Loucy (cell line): ENCODE measurements around the gene ARIH1.
A peak's percentile ranks its signal among the peaks of the same experiment; 100 is the strongest.
"Not testable (repeated sequence)": the region's sequence is repeated elsewhere in the genome, so short reads cannot be mapped to it uniquely, and the experiment has no call there.

Experiments
- H2AFZ ChIP-seq: fragments of 200-600 bp; sonication (generic); 2 replicates; pipeline ENCODE4 v1.6.0; 2016; ENCODE audit warnings: antibody characterized with exemption, mild to moderate bottlenecking, low read length, moderate library complexity
- H3F3A ChIP-seq: fragments of 200-600 bp; 2 replicates; pipeline ENCODE4 v1.6.0; 2016; ENCODE audit warnings: antibody characterized with exemption, low read depth, mild to moderate bottlenecking
- H3K27me3 ChIP-seq: fragments of 200-600 bp; sonication (generic); 2 replicates; pipeline ENCODE4 v1.6.1; 2014; ENCODE audit warnings: low read length, mild to moderate bottlenecking; ENCODE audit not compliant: insufficient read depth, poor library complexity, severe bottlenecking
- H3K36me3 ChIP-seq: fragments of 200-600 bp; sonication (generic); 2 replicates; pipeline ENCODE4 v1.6.1; 2016; ENCODE audit warnings: low read length; ENCODE audit not compliant: insufficient read depth
- H3K4me1 ChIP-seq: fragments of 200-600 bp; sonication (generic); 2 replicates; pipeline ENCODE4 v1.5.1; 2014; ENCODE audit warnings: low read length, mild to moderate bottlenecking; ENCODE audit not compliant: insufficient read depth, poor library complexity, severe bottlenecking
- H3K4me2 ChIP-seq: fragments of 200-600 bp; sonication (generic); 2 replicates; pipeline ENCODE4 v1.6.0; 2014; ENCODE audit warnings: antibody characterized with exemption, low read length, low read depth, mild to moderate bottlenecking; ENCODE audit not compliant: poor library complexity, severe bottlenecking
- H3K4me3 ChIP-seq: fragments of 200-600 bp; sonication (generic); 2 replicates; pipeline ENCODE4 v1.5.1; 2014; ENCODE audit warnings: low read length, mild to moderate bottlenecking, mixed read lengths; ENCODE audit not compliant: poor library complexity, severe bottlenecking
- H3K79me2 ChIP-seq: fragments of 200-600 bp; sonication (generic); 2 replicates; pipeline ENCODE4 v1.6.1; 2014; ENCODE audit warnings: low read length; ENCODE audit not compliant: insufficient read depth
- H3K9ac ChIP-seq: fragments of 200-600 bp; sonication (generic); 2 replicates; pipeline ENCODE4 v1.6.0; 2014; ENCODE audit warnings: mild to moderate bottlenecking, low read depth, low read length, moderate library complexity; ENCODE audit not compliant: poor library complexity, severe bottlenecking
- H3K9me2 ChIP-seq: fragments of 200-600 bp; sonication (generic); replicated peaks from 2 replicates; pipeline ENCODE4 v1.6.1; 2016; ENCODE audit warnings: low read depth, low read length, mixed read lengths
- H3K9me3 ChIP-seq: fragments of 200-600 bp; sonication (generic); 2 replicates; pipeline ENCODE4 v1.6.1; 2014; ENCODE audit warnings: mild to moderate bottlenecking, antibody characterized with exemption, low read length, low read depth; ENCODE audit not compliant: insufficient read depth
- H4K20me1 ChIP-seq: fragments of 200-600 bp; sonication (generic); 2 replicates; pipeline ENCODE4 v1.6.0; 2014; ENCODE audit warnings: antibody characterized with exemption, low read length, mild to moderate bottlenecking; ENCODE audit not compliant: insufficient read depth, poor library complexity, severe bottlenecking
- EZH2phosphoT487 ChIP-seq: fragments of 200-600 bp; IDR thresholded peaks from 2 replicates; pipeline ENCODE4 v1.6.1; 2018; ENCODE audit warnings: antibody characterized with exemption, mild to moderate bottlenecking, moderate library complexity, borderline replicate concordance
- TF ChIP-seq, protein P1 (sequence below): fragments of 200-600 bp; sonication (generic); conservative IDR thresholded peaks from 2 replicates; pipeline ENCODE4 v1.5.1; 2014; ENCODE audit warnings: mild to moderate bottlenecking, antibody characterized with exemption, low read length

The ARIH1 gene

DNA sequence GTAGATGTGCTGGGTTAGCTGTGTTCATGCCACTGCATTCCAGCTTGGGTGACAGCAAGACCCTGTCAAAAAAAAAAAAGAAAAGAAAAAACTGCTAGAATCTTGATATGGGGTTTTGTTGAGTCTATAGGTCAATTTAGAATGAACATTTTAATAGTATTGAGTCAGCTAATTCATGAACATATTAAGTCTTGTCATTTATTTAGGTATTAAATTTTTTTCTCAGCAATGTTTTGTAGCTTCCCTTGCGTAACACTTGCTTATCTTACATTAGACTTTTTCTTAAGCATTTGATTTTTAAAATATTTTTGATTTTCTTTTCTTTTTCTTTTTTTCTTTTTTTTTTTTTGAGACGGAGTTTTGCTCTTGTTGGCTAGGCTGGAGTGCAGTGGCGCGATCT, 119.7 kb downstream of the ARIH1 start:
- Histone ChIP-seq H3K9me2 (no peaks in the 10 kb centered on the region), H3K27me3 (no peaks in the 10 kb centered on the region), H4K20me1 (no peaks in the 10 kb centered on the region), H3K4me1 (no peaks in the 10 kb centered on the region), H3K79me2 (no peaks in the 10 kb centered on the region), H3K9me3 (no peaks in the 10 kb centered on the region), H3K4me3 (no peak overlapping the region), H3K4me2 (no peak overlapping the region), H3K36me3 (no peaks in the 10 kb centered on the region), H3F3A (no peaks in the 10 kb centered on the region), H2AFZ (no peak overlapping the region), H3K9ac (no peak overlapping the region)
- TF ChIP-seq, protein P1, sequence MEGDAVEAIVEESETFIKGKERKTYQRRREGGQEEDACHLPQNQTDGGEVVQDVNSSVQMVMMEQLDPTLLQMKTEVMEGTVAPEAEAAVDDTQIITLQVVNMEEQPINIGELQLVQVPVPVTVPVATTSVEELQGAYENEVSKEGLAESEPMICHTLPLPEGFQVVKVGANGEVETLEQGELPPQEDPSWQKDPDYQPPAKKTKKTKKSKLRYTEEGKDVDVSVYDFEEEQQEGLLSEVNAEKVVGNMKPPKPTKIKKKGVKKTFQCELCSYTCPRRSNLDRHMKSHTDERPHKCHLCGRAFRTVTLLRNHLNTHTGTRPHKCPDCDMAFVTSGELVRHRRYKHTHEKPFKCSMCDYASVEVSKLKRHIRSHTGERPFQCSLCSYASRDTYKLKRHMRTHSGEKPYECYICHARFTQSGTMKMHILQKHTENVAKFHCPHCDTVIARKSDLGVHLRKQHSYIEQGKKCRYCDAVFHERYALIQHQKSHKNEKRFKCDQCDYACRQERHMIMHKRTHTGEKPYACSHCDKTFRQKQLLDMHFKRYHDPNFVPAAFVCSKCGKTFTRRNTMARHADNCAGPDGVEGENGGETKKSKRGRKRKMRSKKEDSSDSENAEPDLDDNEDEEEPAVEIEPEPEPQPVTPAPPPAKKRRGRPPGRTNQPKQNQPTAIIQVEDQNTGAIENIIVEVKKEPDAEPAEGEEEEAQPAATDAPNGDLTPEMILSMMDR: no peak
- TF ChIP-seq EZH2phosphoT487: no peak

DNA sequence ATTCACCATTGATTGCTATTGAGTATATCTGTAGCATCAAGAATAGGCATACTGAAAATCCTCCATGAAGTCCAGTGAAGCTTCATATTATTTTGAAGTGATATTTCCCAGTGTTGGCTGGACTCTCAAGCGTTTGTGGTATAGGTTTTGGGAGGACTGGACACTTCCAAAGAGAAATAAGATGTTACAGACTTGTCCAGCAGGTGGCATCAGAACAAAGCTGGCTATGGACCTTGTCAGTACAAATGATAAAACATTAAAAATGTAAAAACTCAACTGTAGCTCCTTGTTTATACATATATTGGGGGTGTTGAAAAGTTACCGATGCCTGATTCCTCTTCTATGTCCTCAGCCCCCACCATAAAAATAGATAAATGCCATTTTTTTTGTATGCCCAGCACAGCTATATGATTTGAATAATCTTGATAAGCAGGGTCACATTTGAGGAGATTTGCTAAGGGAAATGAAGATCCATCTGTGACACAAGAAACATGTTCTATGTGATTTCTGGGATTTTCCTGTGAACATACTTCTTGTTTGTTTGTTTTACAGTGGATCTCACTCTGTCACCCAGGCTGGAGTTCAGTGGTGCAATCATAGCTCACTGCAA, 125.8 kb downstream of the ARIH1 start:
- H3K36me3 ChIP-seq: no peaks in the 10 kb centered on the region
- no peak overlapping the region for H3K4me2 ChIP-seq
- TF ChIP-seq, protein P1: peak; percentile 77
- no peak for TF ChIP-seq EZH2phosphoT487

DNA sequence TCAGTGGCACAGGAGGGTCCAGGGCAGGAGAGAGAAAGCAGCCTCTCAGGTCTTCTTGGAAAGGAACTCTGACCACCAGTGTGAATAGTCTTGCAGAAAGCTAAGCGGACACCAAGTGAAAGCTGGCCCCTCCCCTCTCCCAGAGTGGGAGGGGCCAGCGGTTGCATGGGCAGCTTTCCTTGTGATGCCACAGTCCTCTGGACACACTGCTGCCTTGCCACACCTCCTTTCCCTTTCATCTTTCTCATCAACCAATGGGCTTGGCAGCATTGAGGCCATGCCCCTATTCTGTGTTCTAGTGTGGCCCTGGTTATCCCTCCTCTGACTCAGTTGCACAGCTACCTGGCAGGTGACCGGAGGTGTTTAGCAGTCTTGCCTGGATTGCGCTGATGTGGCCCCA, 130.7 kb downstream of the ARIH1 start:
- Histone ChIP-seq H3K4me3 (no peak overlapping the region), H3K27me3 (no peaks in the 10 kb centered on the region), H3F3A (no peaks in the 10 kb centered on the region), H3K4me1 (no peaks in the 10 kb centered on the region), H3K9me3 (no peaks in the 10 kb centered on the region), H3K4me2 (no peak overlapping the region), H4K20me1 (no peaks in the 10 kb centered on the region), H2AFZ (no peak overlapping the region), H3K79me2 (no peaks in the 10 kb centered on the region), H3K36me3 (no peaks in the 10 kb centered on the region), H3K9ac (no peak overlapping the region), H3K9me2 (no peaks in the 10 kb centered on the region)
- TF ChIP-seq, protein P1: no peak
- no peak for TF ChIP-seq EZH2phosphoT487

More for the DNA sequence above, 125.8 kb downstream of the ARIH1 start:
- H3F3A ChIP-seq: no peaks in the 10 kb centered on the region
- H3K4me1 ChIP-seq: no peaks in the 10 kb centered on the region
- no peak overlapping the region for H3K4me3 ChIP-seq
- no peaks in the 10 kb centered on the region for H4K20me1 ChIP-seq
- H3K9me3 ChIP-seq: no peaks in the 10 kb centered on the region
- no peaks in the 10 kb centered on the region for H3K9me2 ChIP-seq
- H3K9ac ChIP-seq: no peak overlapping the region
- H3K27me3 ChIP-seq: no peaks in the 10 kb centered on the region
- H2AFZ ChIP-seq: no peak overlapping the region
- no peaks in the 10 kb centered on the region for H3K79me2 ChIP-seq

DNA sequence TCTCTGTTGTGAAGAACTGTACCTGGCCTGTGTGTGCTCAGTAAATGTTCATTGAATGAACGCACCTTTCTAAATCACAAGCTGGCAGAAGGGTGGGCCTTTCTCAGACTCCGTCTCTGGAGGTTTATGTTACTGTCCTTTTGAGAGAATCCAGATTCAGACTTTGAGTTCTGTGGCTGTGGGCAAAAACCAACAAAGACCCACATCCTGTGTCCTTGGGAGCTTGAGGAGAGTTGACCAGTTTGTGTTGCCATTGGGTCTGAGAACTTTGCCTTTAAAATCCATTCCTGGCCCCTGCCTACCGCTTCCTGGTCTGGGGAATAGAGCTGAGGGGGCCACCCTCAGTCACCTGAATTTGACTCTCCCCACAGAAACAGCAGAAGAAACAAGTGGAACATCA, 134.0 kb downstream of the ARIH1 start:
- not testable (repeated sequence) for H3K4me3 ChIP-seq, H3K9me3 ChIP-seq, H3K9me2 ChIP-seq, H2AFZ ChIP-seq, H3K4me1 ChIP-seq, H3F3A ChIP-seq, H3K9ac ChIP-seq, H3K36me3 ChIP-seq, H4K20me1 ChIP-seq, H3K4me2 ChIP-seq, H3K27me3 ChIP-seq, H3K79me2 ChIP-seq
